ENCODE results near the gene FETUB.

- no peak for TF ChIP-seq GATA2 (IDR thresholded peaks at IDR 0.05; ENCODE audit: low read depth, low read length)
- no peak for TF ChIP-seq GATA3 (IDR thresholded peaks at IDR 0.05; ENCODE audit: low read depth, low read length)
Measured at GRCh38 chr3:186648851-186649250, 8.7 kb downstream of the FETUB start.
